GM18868 (cell line): ENCODE data around the gene DRAM1.
A peak's percentile ranks its signal among the peaks of the same experiment; 100 is the strongest.
"Not testable (repeated sequence)": the region's sequence is repeated elsewhere in the genome, so short reads cannot be mapped to it uniquely, and the experiment has no call there.

Experiments used
- ATAC-seq: cut with Tn5 transposase; IDR thresholded peaks from one replicate; pipeline ENCODE4 v1.9.1; 2021; ENCODE audit warnings: mild to moderate bottlenecking, moderate library complexity; ENCODE audit not compliant: unreplicated experiment

The DRAM1 gene

GRCh38 chr12:101858361-101858760 lies 19.0 kb upstream of the DRAM1 start:
- no peak for ATAC-seq

GRCh38 chr12:101859664-101860607 lies 17.4 kb upstream of the DRAM1 start:
- ATAC-seq = peak; percentile 57

- not testable (repeated sequence) for ATAC-seq
Observed at GRCh38 chr12:101861688-101862087, 15.7 kb upstream of the DRAM1 start.

- ATAC-seq = no peak
Observed at GRCh38 chr12:101862245-101862644, 15.1 kb upstream of the DRAM1 start.

- no peak for ATAC-seq
Observed at GRCh38 chr12:101863981-101864380, 13.4 kb upstream of the DRAM1 start.

GRCh38 chr12:101866615-101867373 lies 10.6 kb upstream of the DRAM1 start:
- ATAC-seq = no peak

- not testable (repeated sequence) for ATAC-seq
Observed at GRCh38 chr12:101867619-101868018, 9.8 kb upstream of the DRAM1 start.

GRCh38 chr12:101870925-101871324 lies 6.5 kb upstream of the DRAM1 start:
- no peak for ATAC-seq

- ATAC-seq = no peak
Observed at GRCh38 chr12:101875162-101875561, 2.2 kb upstream of the DRAM1 start.

GRCh38 chr12:101876322-101876860 lies 989 bp upstream of the DRAM1 start:
- ATAC-seq = no peak

- ATAC-seq = peak; percentile 16
Observed at GRCh38 chr12:101877806-101878242, 444 bp downstream of the DRAM1 start.

GRCh38 chr12:101878243-101878821 lies 952 bp downstream of the DRAM1 start:
- ATAC-seq = peak; percentile 16

GRCh38 chr12:101880769-101881168 lies 3.4 kb downstream of the DRAM1 start:
- no peak for ATAC-seq

- no peak for ATAC-seq
Observed at GRCh38 chr12:101881228-101881627, 3.8 kb downstream of the DRAM1 start.

GRCh38 chr12:101884174-101884573 lies 6.8 kb downstream of the DRAM1 start:
- ATAC-seq = no peak

GRCh38 chr12:101884781-101885340 lies 7.5 kb downstream of the DRAM1 start:
- ATAC-seq = not testable (repeated sequence)

GRCh38 chr12:101885912-101886561 lies 8.7 kb downstream of the DRAM1 start:
- ATAC-seq = no peak

- ATAC-seq = no peak
Observed at GRCh38 chr12:101889211-101889752, 11.9 kb downstream of the DRAM1 start.

GRCh38 chr12:101891462-101891971 lies 14.1 kb downstream of the DRAM1 start:
- ATAC-seq = peak; percentile 93

- ATAC-seq = no peak
Observed at GRCh38 chr12:101892794-101893193, 15.4 kb downstream of the DRAM1 start.
